Measurements from ENCODE around the gene THSD8.
"Not testable (repeated sequence)": the region's sequence is repeated elsewhere in the genome, so short reads cannot be mapped to it uniquely, and the experiment has no call there.

The THSD8 gene

GRCh38 chr19:12825254-12826131, 23.6 kb downstream of the THSD8 start:
- no peak for DNase-seq (ENCODE audit: low read depth)

DNA sequence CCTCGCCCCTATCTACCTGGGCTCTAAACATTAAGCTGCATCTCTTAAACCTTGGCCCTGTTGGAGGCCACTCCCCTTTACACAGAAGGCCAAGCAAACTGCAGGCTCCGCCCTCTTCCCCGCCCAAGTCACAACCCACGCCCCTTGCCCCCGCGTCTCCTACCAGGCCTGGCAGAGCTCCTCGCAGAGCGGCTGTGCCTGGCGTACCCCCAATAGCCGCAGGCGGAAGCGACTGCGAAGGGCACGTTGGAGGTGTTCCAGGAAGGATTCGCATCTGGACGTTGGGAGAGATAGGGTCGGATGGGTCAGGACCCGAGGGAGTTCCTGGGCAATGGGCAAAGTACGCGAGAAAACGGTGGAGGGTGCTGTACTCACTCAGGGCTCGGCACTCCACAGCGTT, 26.6 kb downstream of the THSD8 start:
- DNase-seq (ENCODE audit: low read depth) = no peak

DNA sequence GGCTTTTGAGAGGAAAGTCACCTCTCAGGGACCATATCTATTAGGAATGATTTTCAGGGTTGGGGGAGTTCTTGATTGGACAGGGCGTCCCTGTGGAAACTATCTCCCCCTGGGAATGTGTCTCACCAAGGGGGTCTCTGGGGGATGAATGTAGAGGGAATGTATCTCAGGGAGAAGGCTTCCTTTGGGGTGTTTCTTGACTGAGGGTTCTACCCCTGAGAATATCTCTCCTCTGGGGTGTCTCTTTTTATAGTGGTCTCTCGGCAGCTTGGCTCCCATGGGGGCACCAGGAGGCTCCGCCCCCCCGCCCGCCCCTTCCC, 31.5 kb downstream of the THSD8 start:
- DNase-seq (ENCODE audit: low read depth) = no peak

GRCh38 chr19:12833738-12834565, 32.1 kb downstream of the THSD8 start:
- DNase-seq (ENCODE audit: low read depth) = no peak

DNA sequence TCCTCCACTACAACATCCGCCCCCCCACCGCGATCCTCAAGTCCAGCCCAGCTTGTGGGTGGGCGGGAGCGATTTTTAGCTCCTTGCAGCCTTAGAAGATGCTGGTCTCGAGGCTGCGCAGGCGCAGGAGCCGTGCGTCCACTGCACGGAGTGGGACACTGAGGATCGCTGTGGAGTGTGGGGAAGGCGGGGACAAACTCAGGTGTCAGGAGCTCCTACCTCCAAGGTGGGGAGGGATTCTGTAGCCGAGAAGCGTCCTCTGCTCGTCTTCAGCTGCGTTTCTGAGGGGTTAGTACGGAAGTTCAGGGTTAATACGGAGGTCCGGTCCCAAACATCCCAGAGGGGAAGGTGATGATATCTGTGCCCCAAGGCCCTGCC, 32.7 kb downstream of the THSD8 start, which contains the start of gene RTBDN:
Gene RTBDN (minus strand): TSS at position 14 of the 378 bp plus-strand sequence. CDS start 4,600 bp downstream, outside the sequence.
- DNase-seq (ENCODE audit: low read depth) = no peak

- DNase-seq (ENCODE audit: low read depth) = no peak
Observed at GRCh38 chr19:12834976-12835757, 33.3 kb downstream of the THSD8 start.

DNA sequence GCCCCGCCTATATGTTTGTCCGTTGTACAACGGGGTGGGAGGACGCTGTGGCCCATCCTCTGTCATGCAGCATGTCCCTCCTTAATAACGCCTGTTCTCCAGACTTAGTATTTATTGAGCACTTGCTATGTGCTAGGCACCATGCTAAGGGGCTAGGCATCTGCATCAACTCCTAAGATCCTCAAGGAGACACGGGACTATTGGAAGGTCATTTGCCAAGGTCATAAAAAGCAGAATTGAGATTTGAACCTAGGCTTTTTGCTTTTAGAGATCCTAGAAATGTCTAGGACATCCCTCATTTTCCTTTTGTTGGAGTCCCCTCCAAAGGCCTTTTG, 34.6 kb downstream of the THSD8 start:
- DNase-seq (ENCODE audit: low read depth) = no peak

DNA sequence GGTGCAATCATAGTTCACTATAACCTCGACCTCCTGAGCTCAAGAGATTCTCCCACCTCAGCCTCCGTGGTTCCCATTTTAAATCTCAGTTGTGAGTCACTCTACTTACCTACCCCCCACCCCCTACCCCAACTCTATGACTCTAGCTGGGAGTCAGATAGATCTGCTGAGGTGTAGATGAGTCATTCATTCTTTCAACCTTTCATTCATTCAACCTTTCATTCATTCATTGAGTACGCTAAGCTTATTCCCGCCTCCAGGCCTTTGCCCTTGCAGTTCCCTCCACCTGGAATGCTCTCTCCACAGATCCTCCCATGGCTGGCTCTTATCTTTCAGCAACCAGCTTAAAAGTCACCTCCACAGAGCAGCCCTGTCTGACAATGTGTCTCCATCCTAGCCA, 35.4 kb downstream of the THSD8 start:
- no peak for DNase-seq (ENCODE audit: low read depth)

- no peak for DNase-seq (ENCODE audit: low read depth)
Observed at GRCh38 chr19:12838182-12838885, 36.5 kb downstream of the THSD8 start, which contains the start of gene MAST1. MAST1 (plus strand) TSS chr19:12838515; CDS start chr19:12838573, 58 bp downstream.

- DNase-seq (ENCODE audit: low read depth) = no peak
Observed at GRCh38 chr19:12838886-12839756, 37.3 kb downstream of the THSD8 start.

GRCh38 chr19:12840091-12841079, 38.5 kb downstream of the THSD8 start:
- no peak for DNase-seq (ENCODE audit: low read depth)

DNA sequence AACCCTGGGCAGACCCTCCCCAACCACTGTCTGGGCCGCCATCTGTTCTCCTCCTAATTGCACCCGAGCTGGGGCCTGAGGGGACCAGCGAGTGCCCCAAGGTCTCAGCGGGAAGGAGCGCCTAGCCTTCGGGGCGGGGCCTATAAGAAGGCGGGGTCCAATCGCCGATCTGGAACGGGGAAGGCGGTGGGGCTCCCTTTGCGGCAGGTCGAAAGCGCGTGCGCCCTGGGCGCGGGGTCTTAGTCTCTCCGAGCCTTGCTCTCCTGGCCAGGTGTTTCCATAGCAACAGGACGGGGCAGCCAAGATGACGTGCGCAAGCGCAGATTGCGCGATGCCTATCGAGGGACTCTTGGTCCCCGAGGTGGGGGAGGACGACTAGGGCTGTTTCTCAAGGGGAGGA, 39.2 kb downstream of the THSD8 start:
- DNase-seq (ENCODE audit: low read depth) = no peak

GRCh38 chr19:12842511-12842910, 40.6 kb downstream of the THSD8 start:
- no peak for DNase-seq (ENCODE audit: low read depth)

DNA sequence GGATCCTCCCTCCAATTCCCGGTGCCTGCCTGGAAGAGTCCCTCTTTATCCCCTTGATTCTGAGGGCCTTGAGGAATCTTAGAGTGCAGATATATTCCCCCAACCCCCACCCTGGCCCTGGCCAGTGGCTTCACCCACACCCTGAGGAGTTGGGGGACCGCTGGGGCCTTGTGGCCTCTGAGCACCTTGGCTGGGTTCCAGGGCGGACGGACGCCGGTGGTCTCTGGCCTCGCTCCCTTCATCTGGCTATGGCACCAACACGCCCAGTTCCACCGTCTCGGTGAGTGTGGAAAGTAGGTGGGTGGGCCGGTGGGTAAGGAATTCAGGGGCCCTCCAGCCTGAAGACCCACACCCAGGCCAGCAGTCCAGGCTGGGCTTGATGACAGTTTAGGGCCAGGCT, 41.5 kb downstream of the THSD8 start:
- no peak for DNase-seq (ENCODE audit: low read depth)

- DNase-seq (ENCODE audit: low read depth) = no peak
Observed at GRCh38 chr19:12843999-12844732, 42.3 kb downstream of the THSD8 start.

DNA sequence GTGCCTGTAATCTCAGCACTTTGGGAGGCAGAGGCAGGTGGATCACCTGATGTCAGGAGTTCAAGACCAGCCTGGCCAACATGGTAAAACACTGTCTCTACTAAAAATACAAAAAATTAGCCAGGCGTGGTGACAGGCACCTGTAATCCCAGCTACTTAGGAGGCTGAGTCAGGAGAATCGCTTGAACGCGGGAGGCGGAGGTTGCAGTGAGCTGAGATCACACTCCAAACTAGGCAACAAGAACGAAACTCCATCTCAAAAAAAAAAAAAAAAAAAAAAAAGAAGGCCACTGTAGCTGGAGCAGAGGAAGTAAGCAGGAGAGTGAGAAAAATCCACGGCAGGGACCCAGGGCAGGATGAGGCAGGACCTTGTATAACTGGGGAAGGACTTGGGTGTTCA, 44.7 kb downstream of the THSD8 start:
- not testable (repeated sequence) for DNase-seq (ENCODE audit: low read depth)

DNA sequence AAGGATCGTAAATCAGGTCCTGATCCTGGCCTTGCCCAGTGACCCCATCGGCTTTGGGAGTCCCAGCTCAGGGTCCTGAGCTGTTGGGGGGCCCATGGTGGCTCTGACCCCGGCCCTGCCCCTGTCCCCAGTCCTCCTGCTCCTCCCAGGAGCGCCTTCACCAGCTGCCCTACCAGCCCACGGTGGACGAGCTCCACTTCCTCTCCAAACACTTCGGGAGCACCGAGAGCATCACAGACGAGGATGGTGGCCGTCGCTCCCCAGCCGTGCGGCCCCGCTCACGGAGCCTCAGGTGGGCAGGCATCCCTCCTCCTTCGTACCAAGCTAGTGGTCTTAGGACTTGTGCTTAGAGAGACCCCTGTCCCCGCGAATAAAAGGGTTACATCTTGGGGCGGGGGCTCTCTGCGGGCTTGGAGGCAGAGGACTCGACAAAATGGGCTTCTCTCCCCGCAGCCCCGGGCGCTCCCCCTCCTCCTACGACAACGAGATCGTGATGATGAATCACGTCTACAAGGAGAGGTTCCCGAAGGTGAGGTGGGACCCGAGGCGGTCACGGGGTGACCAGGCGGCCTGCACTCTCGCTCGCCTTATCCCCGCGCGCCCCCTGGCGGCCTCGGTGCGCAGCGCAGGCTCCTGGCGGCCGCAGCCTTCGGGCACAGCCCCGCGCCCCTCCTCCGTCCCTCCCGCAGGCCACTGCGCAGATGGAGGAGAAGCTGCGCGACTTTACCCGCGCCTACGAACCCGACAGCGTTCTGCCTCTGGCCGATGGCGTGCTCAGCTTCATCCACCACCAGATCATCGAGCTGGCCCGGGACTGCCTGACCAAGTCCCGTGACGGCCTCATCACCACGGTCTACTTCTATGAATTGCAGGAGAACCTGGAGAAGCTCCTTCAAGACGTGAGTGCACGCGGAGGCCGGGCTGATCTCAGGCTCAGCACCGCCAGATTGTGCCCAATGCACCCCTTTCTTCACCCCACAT, 45.6 kb downstream of the THSD8 start:
- DNase-seq (ENCODE audit: low read depth) = peak; percentile 65
